ENCODE data around the gene IER5L. TPM values are rescaled to one million over a fixed set of nuclear protein-coding genes. Genes with fewer than 3 reads are reported as not detected.

IER5L gene
- total and polyA plus RNA-seq, 2 of the 8 experiments (the other 6 are each of a cell fraction or from before 2014, with no cell fraction given), result 0.65 to 1.0 TPM

DNA sequence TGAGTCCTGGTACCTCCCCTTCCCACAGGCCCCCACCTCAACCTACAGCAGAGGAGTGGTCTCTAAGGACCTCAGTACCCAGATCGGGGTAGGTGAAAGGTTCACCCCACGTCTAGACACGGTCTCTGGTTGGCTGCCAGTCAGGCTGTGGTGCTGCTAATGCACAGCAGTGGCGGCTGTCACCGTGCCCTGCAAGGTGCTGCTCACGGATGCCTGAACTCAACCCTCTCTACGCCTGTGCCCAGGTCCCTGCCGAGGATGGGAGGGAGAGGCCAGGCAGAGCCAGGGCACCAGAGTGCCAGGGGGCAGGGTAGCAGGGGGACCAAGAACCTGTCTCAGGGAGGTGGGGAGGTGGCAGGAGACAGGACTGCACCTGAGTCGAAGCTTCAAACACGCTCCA is 14.3 kb downstream of the IER5L start (continued):
- TF ChIP-seq, protein P1, sequence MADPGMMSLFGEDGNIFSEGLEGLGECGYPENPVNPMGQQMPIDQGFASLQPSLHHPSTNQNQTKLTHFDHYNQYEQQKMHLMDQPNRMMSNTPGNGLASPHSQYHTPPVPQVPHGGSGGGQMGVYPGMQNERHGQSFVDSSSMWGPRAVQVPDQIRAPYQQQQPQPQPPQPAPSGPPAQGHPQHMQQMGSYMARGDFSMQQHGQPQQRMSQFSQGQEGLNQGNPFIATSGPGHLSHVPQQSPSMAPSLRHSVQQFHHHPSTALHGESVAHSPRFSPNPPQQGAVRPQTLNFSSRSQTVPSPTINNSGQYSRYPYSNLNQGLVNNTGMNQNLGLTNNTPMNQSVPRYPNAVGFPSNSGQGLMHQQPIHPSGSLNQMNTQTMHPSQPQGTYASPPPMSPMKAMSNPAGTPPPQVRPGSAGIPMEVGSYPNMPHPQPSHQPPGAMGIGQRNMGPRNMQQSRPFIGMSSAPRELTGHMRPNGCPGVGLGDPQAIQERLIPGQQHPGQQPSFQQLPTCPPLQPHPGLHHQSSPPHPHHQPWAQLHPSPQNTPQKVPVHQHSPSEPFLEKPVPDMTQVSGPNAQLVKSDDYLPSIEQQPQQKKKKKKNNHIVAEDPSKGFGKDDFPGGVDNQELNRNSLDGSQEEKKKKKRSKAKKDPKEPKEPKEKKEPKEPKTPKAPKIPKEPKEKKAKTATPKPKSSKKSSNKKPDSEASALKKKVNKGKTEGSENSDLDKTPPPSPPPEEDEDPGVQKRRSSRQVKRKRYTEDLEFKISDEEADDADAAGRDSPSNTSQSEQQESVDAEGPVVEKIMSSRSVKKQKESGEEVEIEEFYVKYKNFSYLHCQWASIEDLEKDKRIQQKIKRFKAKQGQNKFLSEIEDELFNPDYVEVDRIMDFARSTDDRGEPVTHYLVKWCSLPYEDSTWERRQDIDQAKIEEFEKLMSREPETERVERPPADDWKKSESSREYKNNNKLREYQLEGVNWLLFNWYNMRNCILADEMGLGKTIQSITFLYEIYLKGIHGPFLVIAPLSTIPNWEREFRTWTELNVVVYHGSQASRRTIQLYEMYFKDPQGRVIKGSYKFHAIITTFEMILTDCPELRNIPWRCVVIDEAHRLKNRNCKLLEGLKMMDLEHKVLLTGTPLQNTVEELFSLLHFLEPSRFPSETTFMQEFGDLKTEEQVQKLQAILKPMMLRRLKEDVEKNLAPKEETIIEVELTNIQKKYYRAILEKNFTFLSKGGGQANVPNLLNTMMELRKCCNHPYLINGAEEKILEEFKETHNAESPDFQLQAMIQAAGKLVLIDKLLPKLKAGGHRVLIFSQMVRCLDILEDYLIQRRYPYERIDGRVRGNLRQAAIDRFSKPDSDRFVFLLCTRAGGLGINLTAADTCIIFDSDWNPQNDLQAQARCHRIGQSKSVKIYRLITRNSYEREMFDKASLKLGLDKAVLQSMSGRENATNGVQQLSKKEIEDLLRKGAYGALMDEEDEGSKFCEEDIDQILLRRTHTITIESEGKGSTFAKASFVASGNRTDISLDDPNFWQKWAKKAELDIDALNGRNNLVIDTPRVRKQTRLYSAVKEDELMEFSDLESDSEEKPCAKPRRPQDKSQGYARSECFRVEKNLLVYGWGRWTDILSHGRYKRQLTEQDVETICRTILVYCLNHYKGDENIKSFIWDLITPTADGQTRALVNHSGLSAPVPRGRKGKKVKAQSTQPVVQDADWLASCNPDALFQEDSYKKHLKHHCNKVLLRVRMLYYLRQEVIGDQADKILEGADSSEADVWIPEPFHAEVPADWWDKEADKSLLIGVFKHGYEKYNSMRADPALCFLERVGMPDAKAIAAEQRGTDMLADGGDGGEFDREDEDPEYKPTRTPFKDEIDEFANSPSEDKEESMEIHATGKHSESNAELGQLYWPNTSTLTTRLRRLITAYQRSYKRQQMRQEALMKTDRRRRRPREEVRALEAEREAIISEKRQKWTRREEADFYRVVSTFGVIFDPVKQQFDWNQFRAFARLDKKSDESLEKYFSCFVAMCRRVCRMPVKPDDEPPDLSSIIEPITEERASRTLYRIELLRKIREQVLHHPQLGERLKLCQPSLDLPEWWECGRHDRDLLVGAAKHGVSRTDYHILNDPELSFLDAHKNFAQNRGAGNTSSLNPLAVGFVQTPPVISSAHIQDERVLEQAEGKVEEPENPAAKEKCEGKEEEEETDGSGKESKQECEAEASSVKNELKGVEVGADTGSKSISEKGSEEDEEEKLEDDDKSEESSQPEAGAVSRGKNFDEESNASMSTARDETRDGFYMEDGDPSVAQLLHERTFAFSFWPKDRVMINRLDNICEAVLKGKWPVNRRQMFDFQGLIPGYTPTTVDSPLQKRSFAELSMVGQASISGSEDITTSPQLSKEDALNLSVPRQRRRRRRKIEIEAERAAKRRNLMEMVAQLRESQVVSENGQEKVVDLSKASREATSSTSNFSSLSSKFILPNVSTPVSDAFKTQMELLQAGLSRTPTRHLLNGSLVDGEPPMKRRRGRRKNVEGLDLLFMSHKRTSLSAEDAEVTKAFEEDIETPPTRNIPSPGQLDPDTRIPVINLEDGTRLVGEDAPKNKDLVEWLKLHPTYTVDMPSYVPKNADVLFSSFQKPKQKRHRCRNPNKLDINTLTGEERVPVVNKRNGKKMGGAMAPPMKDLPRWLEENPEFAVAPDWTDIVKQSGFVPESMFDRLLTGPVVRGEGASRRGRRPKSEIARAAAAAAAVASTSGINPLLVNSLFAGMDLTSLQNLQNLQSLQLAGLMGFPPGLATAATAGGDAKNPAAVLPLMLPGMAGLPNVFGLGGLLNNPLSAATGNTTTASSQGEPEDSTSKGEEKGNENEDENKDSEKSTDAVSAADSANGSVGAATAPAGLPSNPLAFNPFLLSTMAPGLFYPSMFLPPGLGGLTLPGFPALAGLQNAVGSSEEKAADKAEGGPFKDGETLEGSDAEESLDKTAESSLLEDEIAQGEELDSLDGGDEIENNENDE (IDR thresholded peaks at IDR 0.05; ENCODE audit: insufficient replicate concordance, low read length), result no peak
- no peak for TF ChIP-seq CHD2 (IDR thresholded peaks at IDR 0.05; ENCODE audit: low read length)
- TF ChIP-seq FOSL1 (IDR thresholded peaks at IDR 0.05; ENCODE audit: insufficient read depth, low read depth, low read length), result no peak
- TF ChIP-seq EZH2 (IDR thresholded peaks at IDR 0.05; ENCODE audit: low read depth, low read length, severe bottlenecking), result no peak
- TF ChIP-seq TEAD4 (IDR thresholded peaks at IDR 0.05; ENCODE audit: low read depth, low read length), result no peak
- TF ChIP-seq TCF12 (IDR thresholded peaks at IDR 0.05; ENCODE audit: low read depth, low read length), result no peak
- TF ChIP-seq RNF2 (IDR thresholded peaks at IDR 0.05; ENCODE audit: borderline replicate concordance, low read depth, low read length, missing control alignments, poor library complexity, severe bottlenecking), result no peak
